K562 (cell line): ENCODE measurements around the gene STX1A. TPM values are rescaled to one million over a fixed set of nuclear protein-coding genes. Genes with fewer than 3 reads are reported as not detected.

Experiments used
- BRF1 ChIP-seq: IDR thresholded peaks from 3 replicates; pipeline ENCODE4 v1.6.1; 2011; ENCODE audit warnings: borderline replicate concordance, mild to moderate bottlenecking; ENCODE audit not compliant: insufficient read length; ENCODE audit errors: extremely low read depth
- CTCFL ChIP-seq: IDR thresholded peaks from 2 replicates; pipeline ENCODE4 v1.6.1; 2011; ENCODE audit warnings: borderline replicate concordance, low read depth, mild to moderate bottlenecking, moderate library complexity, low read length; ENCODE audit not compliant: insufficient read depth, poor library complexity, severe bottlenecking
- EGR1 ChIP-seq: fragments of 450-650 bp; conservative IDR thresholded peaks from 2 replicates; pipeline ENCODE4 v1.6.1; 2017; ENCODE audit warnings: mild to moderate bottlenecking
- ETV5 ChIP-seq: sonication (generic); formaldehyde crosslinking; IDR thresholded peaks from 2 replicates; pipeline ENCODE4 v1.4.0; 2020; ENCODE audit warnings: low read depth, mild to moderate bottlenecking, missing genetic modification reagents
- EZH2 ChIP-seq: IDR thresholded peaks from 2 replicates; pipeline ENCODE4 v1.6.1; 2012; ENCODE audit warnings: low read depth, mild to moderate bottlenecking, inconsistent platforms, low read length, borderline replicate concordance
- FOXK2 ChIP-seq, 2 experiments: fragments of 450-650 bp; IDR thresholded peaks in 1 of 2; conservative IDR thresholded peaks in 1 of 2; 2 replicates each; pipeline ENCODE4 v1.6.1; 2016; ENCODE audit warnings: low read depth in 2 of 2, mild to moderate bottlenecking in 1 of 2
- HDGF ChIP-seq: fragments of 450-650 bp; IDR thresholded peaks from 2 replicates; pipeline ENCODE4 v1.6.1; 2016
- JUND ChIP-seq, 2 experiments: IDR thresholded peaks; 2 replicates in 1 of 2; 3 replicates in 1 of 2; pipeline ENCODE4 v1.6.1; 2011; ENCODE audit warnings: borderline replicate concordance in 2 of 2, low read depth in 2 of 2, low read length in 2 of 2, improper control_type of control experiment in 1 of 2, missing biosample characterization in 1 of 2, missing genetic modification characterization in 1 of 2, missing genetic modification reagents in 1 of 2
- MLX ChIP-seq, 2 experiments: fragments of 450-650 bp in 1 of 2; sonication (generic) in 1 of 2; formaldehyde crosslinking; conservative IDR thresholded peaks; 2 replicates each; pipeline versions ENCODE4 v1.4.0 to v1.8.1; 2020 to 2022; ENCODE audit warnings: mild to moderate bottlenecking in 1 of 2, missing genetic modification reagents in 1 of 2
- MYC ChIP-seq, 2 experiments: fragments of 250-450 bp in 1 of 2; sonication (Bioruptor Pico) in 1 of 2; IDR thresholded peaks; 2 replicates each; pipeline versions ENCODE4 v1.5.1 to v1.6.1; 2012 to 2021; ENCODE audit warnings: low read depth in 2 of 2, borderline replicate concordance in 1 of 2, improper control_type of control experiment in 1 of 2, low read length in 1 of 2, mild to moderate bottlenecking in 1 of 2, moderate library complexity in 1 of 2
- PHB2 ChIP-seq: fragments of 450-650 bp; IDR thresholded peaks from 2 replicates; pipeline ENCODE4 v1.6.1; 2017; ENCODE audit warnings: low read depth
- PTTG1 ChIP-seq: fragments of 450-650 bp; IDR thresholded peaks from 2 replicates; pipeline ENCODE4 v1.6.1; 2016; ENCODE audit warnings: low read depth, mild to moderate bottlenecking, missing genetic modification characterization, missing compliant biosample characterization
- RB1 ChIP-seq: fragments of 450-650 bp; IDR thresholded peaks from 2 replicates; pipeline ENCODE4 v1.6.1; 2017; ENCODE audit warnings: low read depth, mild to moderate bottlenecking
- RBM22 ChIP-seq: fragments of 200-400 bp; formaldehyde crosslinking; IDR thresholded peaks from 2 replicates; pipeline ENCODE4 v1.6.1; 2018; ENCODE audit warnings: low read length, low read depth; ENCODE audit not compliant: poor library complexity, severe bottlenecking
- SOX6 ChIP-seq: fragments of 450-650 bp; IDR thresholded peaks from 2 replicates; pipeline ENCODE4 v1.6.1; 2014; ENCODE audit warnings: mild to moderate bottlenecking
- STAT5B ChIP-seq: fragments of 250-450 bp; sonication (Bioruptor Pico); IDR thresholded peaks from 2 replicates; pipeline ENCODE4 v1.8.0; 2021; ENCODE audit warnings: mild to moderate bottlenecking, inconsistent platforms
- TEAD4 ChIP-seq, 2 experiments: sonication (generic) in 1 of 2; formaldehyde crosslinking in 1 of 2; IDR thresholded peaks; 2 replicates each; pipeline versions ENCODE4 v1.6.1 to v1.8.0; 2012 to 2022; ENCODE audit warnings: borderline replicate concordance in 1 of 2, inconsistent platforms in 1 of 2, low read length in 1 of 2, mild to moderate bottlenecking in 1 of 2, missing genetic modification reagents in 1 of 2
- ZBTB33 ChIP-seq: sonication (generic); formaldehyde crosslinking; IDR thresholded peaks from 2 replicates; pipeline ENCODE4 v1.8.1; 2023; ENCODE audit warnings: mild to moderate bottlenecking, missing genetic modification reagents
- ZC3H4 ChIP-seq: sonication (generic); formaldehyde crosslinking; IDR thresholded peaks from 2 replicates; pipeline ENCODE4 v1.9.0; 2021; ENCODE audit warnings: missing genetic modification reagents, borderline replicate concordance
- ZNF277 ChIP-seq: fragments of 250-450 bp; sonication (Bioruptor Pico); IDR thresholded peaks from 2 replicates; pipeline ENCODE4 v1.8.0; 2022; ENCODE audit warnings: inconsistent platforms, mild to moderate bottlenecking, moderate library complexity, borderline replicate concordance
- ZNF584 ChIP-seq: fragments of 200-800 bp; sonication (Bioruptor generic); IDR thresholded peaks from 2 replicates; pipeline ENCODE4 v1.6.1; 2016; ENCODE audit warnings: low read depth, mild to moderate bottlenecking, missing genetic modification characterization, missing compliant biosample characterization
- ZNF785 ChIP-seq: fragments of 250-450 bp; sonication (Bioruptor Pico); IDR thresholded peaks from 2 replicates; pipeline ENCODE4 v1.4.0; 2020; ENCODE audit warnings: mild to moderate bottlenecking
- polyA plus RNA-seq, 8 experiments: library from polyadenylated mRNA; depleted of rRNA in 4 of 8; stranded (reverse) in 5 of 8; unstranded in 3 of 8; fragments of >200 nt; fragmentation: Nextera tagmentation in 2 of 8; fragmentation: Illumina TruSeq in 1 of 8; extraction: Ambion mirVana in 2 of 8; extraction: Trizol in 1 of 8; gene quantifications; 2 replicates each; pipeline versions ENCODE4 v1.2.1 to v1.2.3, GENCODE V29; 2011 to 2014; ENCODE audit warnings: inconsistent platforms in 1 of 8, missing spikeins in 1 of 8
- total RNA-seq, 7 experiments: library from RNA; depleted of rRNA in 6 of 7; stranded (reverse); fragments of >200 nt in 6 of 7; fragmentation: Illumina TruSeq in 2 of 7; extraction: Trizol in 2 of 7; gene quantifications; 2 replicates each; pipeline versions ENCODE4 v1.2.1 to v1.2.3, GENCODE V29; 2011 to 2021; ENCODE audit warnings: low replicate concordance in 1 of 7

Gene STX1A
- total and polyA plus RNA-seq, 9 of the 15 experiments (the other 6 are each of a cell fraction or from before 2014, with no cell fraction given), result 0.04 to 15.1 (median 6.3) TPM

GRCh38 chr7:73730485-73730884, 11.0 kb upstream of the STX1A start (continued):
- no peak for TF ChIP-seq CTCFL
- TF ChIP-seq PTTG1, result no peak
- no peak for TF ChIP-seq RBM22
- no peak for TF ChIP-seq PHB2
- no peak for TF ChIP-seq BRF1
- TF ChIP-seq SOX6, result peak; percentile 80
- TF ChIP-seq ZNF785 (CRISPR knock-in tag), result no peak
- TF ChIP-seq EGR1, result no peak
- TF ChIP-seq TEAD4 (IDR thresholded peaks at IDR 0.05; ENCODE audit: low read length), result peak; percentile 60; the same call in 1 of the 2 replicates
- no peak for TF ChIP-seq TEAD4 (CRISPR knock-in tag; IDR thresholded peaks at IDR 0.05; ENCODE audit: borderline replicate concordance)
- TF ChIP-seq ZC3H4 (CRISPR knock-in tag), result no peak
- no peak for TF ChIP-seq ETV5 (CRISPR knock-in tag)
- no peak for TF ChIP-seq MYC (IDR thresholded peaks at IDR 0.05; ENCODE audit: low read depth, low read length)
- no peak for TF ChIP-seq MYC (CRISPR knock-in tag; IDR thresholded peaks at IDR 0.05; ENCODE audit: borderline replicate concordance, low read depth)
- TF ChIP-seq MLX (CRISPR knock-in tag; conservative IDR thresholded peaks at IDR 0.05), result no peak
- no peak for TF ChIP-seq EZH2
- no peak for TF ChIP-seq RB1
- TF ChIP-seq JUND (IDR thresholded peaks at IDR 0.05; ENCODE audit: borderline replicate concordance, low read depth, low read length), result no peak
- TF ChIP-seq JUND (tag; IDR thresholded peaks at IDR 0.05; ENCODE audit: borderline replicate concordance, low read depth, low read length), result peak; percentile 18; the same call in 1 of the 3 replicates
- no peak for TF ChIP-seq ZBTB33 (CRISPR knock-in tag)
- no peak for TF ChIP-seq HDGF
- no peak for TF ChIP-seq ZNF277 (CRISPR knock-in tag)
- no peak for TF ChIP-seq STAT5B
- no peak for TF ChIP-seq FOXK2 (conservative IDR thresholded peaks at IDR 0.05 in 1 of 2, IDR thresholded peaks at IDR 0.05 in 1 of 2; ENCODE audit: low read depth in 2 of 2)
- no peak for TF ChIP-seq ZNF584 (CRISPR knock-in tag)
